CD4-positive, CD25-positive, alpha-beta regulatory T cell (primary cell): ENCODE data around the gene ESYT3. TPM values are rescaled to one million over a fixed set of nuclear protein-coding genes. Genes with fewer than 3 reads are reported as not detected.

Experiments used
- ATAC-seq, 2 donors: fragments of 150-1000 bp; cut with Tn5 transposase; one replicate each; pipeline ENCODE4 v1.10.0; 2021; ENCODE audit warnings: low read depth in 2 of 2, moderate number of reproducible peaks in 2 of 2, moderate library complexity in 1 of 2
- DNase-seq, 3 donors: peaks; one replicate each; pipeline versions ENCODE4 v3.0.0 to v3.0.0-alpha.2; 2012 to 2022; ENCODE audit warnings: mixed read lengths in 1 of 3
- H3K27ac ChIP-seq: one replicate; pipeline ENCODE4 v1.7.0; 2013; ENCODE audit warnings: mild to moderate bottlenecking, low read length; ENCODE audit not compliant: insufficient read depth, poor library complexity, severe bottlenecking
- H3K27me3 ChIP-seq: one replicate; pipeline ENCODE4 v1.7.0; 2013; ENCODE audit warnings: low read length; ENCODE audit not compliant: control insufficient read depth, insufficient read depth
- H3K36me3 ChIP-seq: one replicate; pipeline ENCODE4 v1.7.0; 2013; ENCODE audit warnings: mild to moderate bottlenecking, low read length, moderate library complexity; ENCODE audit not compliant: control insufficient read depth, insufficient read depth
- H3K4me1 ChIP-seq: 2 replicates; pipeline ENCODE4 v1.7.0; 2013; ENCODE audit warnings: mild to moderate bottlenecking, low read length; ENCODE audit not compliant: insufficient read depth, control insufficient read depth, poor library complexity, severe bottlenecking
- H3K4me3 ChIP-seq: one replicate; pipeline ENCODE4 v1.7.0; 2013; ENCODE audit warnings: low read depth, mild to moderate bottlenecking, low read length, moderate library complexity
- H3K9me3 ChIP-seq, 2 experiments: 1 replicate in 1 of 2; 2 replicates in 1 of 2; pipeline ENCODE4 v1.7.0; 2013; ENCODE audit warnings: low read length in 2 of 2, mild to moderate bottlenecking in 1 of 2, moderate library complexity in 1 of 2; ENCODE audit not compliant: control insufficient read depth in 2 of 2
- H3K27ac Mint-ChIP-seq, 3 donors: one replicate each; pipeline ENCODE4 v1.8.0; 2020 to 2022; ENCODE audit warnings: mild to moderate bottlenecking in 3 of 3, mixed read lengths in 3 of 3, moderate library complexity in 2 of 3
- H3K27me3 Mint-ChIP-seq: one replicate; pipeline ENCODE4 v1.8.0; 2022; ENCODE audit warnings: mild to moderate bottlenecking, mixed read lengths
- H3K36me3 Mint-ChIP-seq: one replicate; pipeline ENCODE4 v1.8.0; 2020; ENCODE audit warnings: mixed read lengths
- H3K4me1 Mint-ChIP-seq, 4 donors: one replicate each; pipeline ENCODE4 v1.8.0; 2020 to 2022; ENCODE audit warnings: mixed read lengths in 4 of 4, mild to moderate bottlenecking in 1 of 4
- H3K4me3 Mint-ChIP-seq, 4 donors: one replicate each; pipeline ENCODE4 v1.8.0; 2020 to 2022; ENCODE audit warnings: mild to moderate bottlenecking in 4 of 4, mixed read lengths in 4 of 4, moderate library complexity in 3 of 4
- H3K9me3 Mint-ChIP-seq, 7 donors: one replicate each; pipeline ENCODE4 v1.8.0; 2020 to 2022; ENCODE audit warnings: mixed read lengths in 7 of 7, mild to moderate bottlenecking in 3 of 7, moderate library complexity in 2 of 7
- polyA plus RNA-seq, 4 donors: library from polyadenylated mRNA; unstranded; fragments of 300-500 nt; fragmentation: Illumina TruSeq; gene quantifications; one replicate each; pipeline ENCODE4 v1.2.3, GENCODE V29; 2021
- total RNA-seq: library from RNA; stranded (reverse); gene quantifications from one replicate; pipeline ENCODE4 v1.2.3, GENCODE V29; 2022

The ESYT3 gene
- total and polyA plus RNA-seq, 5 donors from 2014 or later: 0.17 TPM; not detected in 4

- DNase-seq: no peak
- Histone ChIP-seq H3K27me3 (no peaks in the 10 kb centered on the region), H3K4me3 (no peak overlapping the region), H3K4me1 (no peaks in the 10 kb centered on the region), H3K36me3 (no peaks in the 10 kb centered on the region), H3K27ac (no peak overlapping the region), H3K9me3 (no peaks in the 10 kb centered on the region)
- Mint-ChIP-seq H3K4me3 (no peak overlapping the region), H3K27ac (no peak overlapping the region), H3K9me3 (no peaks in the 10 kb centered on the region), H3K36me3 (no peaks in the 10 kb centered on the region), H3K4me1 (no peaks in the 10 kb centered on the region), H3K27me3 (peaks cover 18% of the 10 kb centered on the region)
- no peak for ATAC-seq
These were observed 34.5 kb downstream of the ESYT3 start for GRCh38 chr3:138468886-138469285.

- Mint-ChIP-seq H3K4me3 (no peak overlapping the region), H3K36me3 (no peaks in the 10 kb centered on the region), H3K27ac (no peak overlapping the region), H3K27me3 (peaks cover 18% of the 10 kb centered on the region), H3K9me3 (no peaks in the 10 kb centered on the region), H3K4me1 (no peaks in the 10 kb centered on the region)
- no peaks in the 10 kb centered on the region for H3K9me3 ChIP-seq
- no peaks in the 10 kb centered on the region for H3K27me3 ChIP-seq
- DNase-seq (no peak), ATAC-seq (no peak)
- H3K4me1 ChIP-seq: no peaks in the 10 kb centered on the region
- no peak overlapping the region for H3K4me3 ChIP-seq
- H3K27ac ChIP-seq: no peak overlapping the region
- H3K36me3 ChIP-seq: no peaks in the 10 kb centered on the region
These were observed 35.5 kb downstream of the ESYT3 start for GRCh38 chr3:138469874-138470273.

GRCh38 chr3:138470687-138471086, 36.3 kb downstream of the ESYT3 start:
- peaks cover 20% of the 10 kb centered on the region for H3K27me3 Mint-ChIP-seq
- no peak for ATAC-seq

GRCh38 chr3:138471481-138471880, 37.1 kb downstream of the ESYT3 start:
- peaks cover 3% of the 10 kb centered on the region for H3K27me3 ChIP-seq
- ATAC-seq: no peak
- H3K27ac ChIP-seq: no peak overlapping the region
- Mint-ChIP-seq H3K27me3 (peaks cover 26% of the 10 kb centered on the region), H3K4me3 (no peak overlapping the region), H3K4me1 (no peaks in the 10 kb centered on the region), H3K9me3 (peaks cover 0 to 2% (median 0%) of the 10 kb centered on the region in 7 donors), H3K36me3 (no peaks in the 10 kb centered on the region), H3K27ac (no peak overlapping the region)
- H3K9me3 ChIP-seq: no peaks in the 10 kb centered on the region
- no peak overlapping the region for H3K4me3 ChIP-seq
- H3K36me3 ChIP-seq: no peaks in the 10 kb centered on the region
- H3K4me1 ChIP-seq: no peaks in the 10 kb centered on the region
- DNase-seq: no peak

More at GRCh38 chr3:138470687-138471086, 36.3 kb downstream of the ESYT3 start:
- Mint-ChIP-seq H3K4me1 (no peaks in the 10 kb centered on the region), H3K4me3 (no peak overlapping the region), H3K9me3 (no peaks in the 10 kb centered on the region), H3K27ac (no peak overlapping the region), H3K36me3 (no peaks in the 10 kb centered on the region)
- H3K9me3 ChIP-seq: no peaks in the 10 kb centered on the region
- H3K27me3 ChIP-seq: no peaks in the 10 kb centered on the region
- DNase-seq: no peak
- H3K4me1 ChIP-seq: no peaks in the 10 kb centered on the region
- H3K27ac ChIP-seq: no peak overlapping the region
- H3K4me3 ChIP-seq: no peak overlapping the region
- no peaks in the 10 kb centered on the region for H3K36me3 ChIP-seq

GRCh38 chr3:138472141-138472825, 37.9 kb downstream of the ESYT3 start:
- peaks cover 3% of the 10 kb centered on the region for H3K27me3 ChIP-seq
- H3K4me1 ChIP-seq: no peaks in the 10 kb centered on the region
- H3K4me3 Mint-ChIP-seq: no peak overlapping the region
- H3K4me3 ChIP-seq: no peak overlapping the region
- H3K27me3 Mint-ChIP-seq: peaks cover 26% of the 10 kb centered on the region
- no peak overlapping the region for H3K27ac ChIP-seq
- H3K36me3 Mint-ChIP-seq: no peaks in the 10 kb centered on the region
- DNase-seq (no peak), ATAC-seq (no peak)
- no peaks in the 10 kb centered on the region for H3K9me3 ChIP-seq
- no peaks in the 10 kb centered on the region for H3K36me3 ChIP-seq
- no peaks in the 10 kb centered on the region for H3K4me1 Mint-ChIP-seq
- no peak overlapping the region for H3K27ac Mint-ChIP-seq
- H3K9me3 Mint-ChIP-seq: peaks cover 0 to 2% (median 0%) of the 10 kb centered on the region in 7 donors

GRCh38 chr3:138473391-138473790, 39.0 kb downstream of the ESYT3 start:
- no peak overlapping the region for H3K4me3 ChIP-seq
- peaks cover 3% of the 10 kb centered on the region for H3K27me3 ChIP-seq
- H3K9me3 ChIP-seq: no peaks in the 10 kb centered on the region
- ATAC-seq: no peak
- H3K4me1 ChIP-seq: no peaks in the 10 kb centered on the region
- H3K36me3 ChIP-seq: no peaks in the 10 kb centered on the region
- Mint-ChIP-seq H3K27ac (no peak overlapping the region), H3K4me3 (no peak overlapping the region), H3K36me3 (no peaks in the 10 kb centered on the region), H3K4me1 (no peaks in the 10 kb centered on the region), H3K27me3 (peaks cover 26% of the 10 kb centered on the region), H3K9me3 (peaks cover 0 to 2% (median 0%) of the 10 kb centered on the region in 7 donors)
- no peak for DNase-seq
- no peak overlapping the region for H3K27ac ChIP-seq

- no peak overlapping the region for H3K4me3 ChIP-seq
- H3K4me1 Mint-ChIP-seq: no peaks in the 10 kb centered on the region
- no peak for DNase-seq
- H3K36me3 Mint-ChIP-seq: no peaks in the 10 kb centered on the region
- no peak overlapping the region for H3K27ac ChIP-seq
- H3K27me3 Mint-ChIP-seq: peaks cover 23% of the 10 kb centered on the region
- H3K27ac Mint-ChIP-seq: no peak overlapping the region
- H3K9me3 ChIP-seq: no peaks in the 10 kb centered on the region
- no peaks in the 10 kb centered on the region for H3K36me3 ChIP-seq
- no peak overlapping the region for H3K4me3 Mint-ChIP-seq
- ATAC-seq: no peak
- H3K4me1 ChIP-seq: no peaks in the 10 kb centered on the region
- peaks cover 0 to 2% (median 0%) of the 10 kb centered on the region in 7 donors for H3K9me3 Mint-ChIP-seq
- H3K27me3 ChIP-seq: peaks cover 3% of the 10 kb centered on the region
These were observed 39.7 kb downstream of the ESYT3 start for GRCh38 chr3:138474163-138474562.

- DNase-seq (no peak), ATAC-seq (no peak)
- H3K4me1 ChIP-seq: no peaks in the 10 kb centered on the region
- peaks cover 5% of the 10 kb centered on the region for H3K27me3 ChIP-seq
- no peak overlapping the region for H3K4me3 ChIP-seq
- no peaks in the 10 kb centered on the region for H3K4me1 Mint-ChIP-seq
- no peak overlapping the region for H3K4me3 Mint-ChIP-seq
- H3K9me3 Mint-ChIP-seq: peaks cover 0 to 2% (median 0%) of the 10 kb centered on the region in 7 donors
- no peak overlapping the region for H3K27ac Mint-ChIP-seq
- no peaks in the 10 kb centered on the region for H3K9me3 ChIP-seq
- no peaks in the 10 kb centered on the region for H3K36me3 ChIP-seq
- no peaks in the 10 kb centered on the region for H3K36me3 Mint-ChIP-seq
- H3K27ac ChIP-seq: no peak overlapping the region
- peaks cover 16% of the 10 kb centered on the region for H3K27me3 Mint-ChIP-seq
These were observed 42.1 kb downstream of the ESYT3 start for GRCh38 chr3:138476526-138476925.
